ENCODE measurements around the gene BCL11B. TPM values are rescaled to one million over a fixed set of nuclear protein-coding genes. Genes with fewer than 3 reads are reported as not detected.

BCL11B gene
- total and polyA plus RNA-seq, 10 of the 15 experiments (the other 5 are each of a cell fraction or from before 2014, with no cell fraction given): 0.38 to 5.5 (median 1.3) TPM

- in situ Hi-C loops (cut with MboI) (loop anchor here (10.0 to 25.0 kb wide), 2 partner anchors 1128 to 1561 kb away; no protein-coding TSS in a partner anchor), intact Hi-C loops (cut with micrococcal nuclease; ENCODE audit: unreplicated experiment) (loop anchor here (10.0 kb wide), 2 partner anchors 1071 to 1551 kb away; no protein-coding TSS in a partner anchor)
- SMC1A ChIA-PET (ENCODE audit: uncharacterized antibody, unreplicated experiment): interaction anchor here (0.8 to 6.2 kb wide), 15 partner anchors 11 to 1126 kb away, joined by 3 to 63 read pairs (median 3); no protein-coding TSS in a partner anchor
- ATAC-seq (no peak), FAIRE-seq (no peak), DNase-seq (ENCODE audit: low read depth, low spot score) (no peak)
- Histone ChIP-seq H3K4me1 (ENCODE audit: control insufficient read depth, insufficient read depth, low read length) (no peaks in the 10 kb centered on the region), H3K9me3 (replicated peaks; ENCODE audit: control insufficient read depth, insufficient read depth, low read length) (no peaks in the 10 kb centered on the region), H3K27me3 (replicated peaks in 1 of 2; ENCODE audit: control insufficient read depth in 2 of 2, insufficient read depth in 2 of 2, low read length in 1 of 2) (peaks cover 10 to 13% of the 10 kb centered on the region in 2 experiments; a peak in 3 of 4 replicates), H4K20me1 (ENCODE audit: control insufficient read depth, insufficient read depth) (no peaks in the 10 kb centered on the region), H3K4me2 (ENCODE audit: control insufficient read depth, insufficient read depth) (no peak overlapping the region), H3K4me3 (no peak overlapping the region), H3K27ac (ENCODE audit: control insufficient read depth, insufficient read depth) (no peak overlapping the region), H3K9ac (ENCODE audit: control insufficient read depth, insufficient read depth, low read length) (no peak overlapping the region), H3K79me2 (ENCODE audit: control insufficient read depth, insufficient read depth, low read length) (no peaks in the 10 kb centered on the region), H2AFZ (ENCODE audit: control insufficient read depth, low read depth, low read length) (no peak overlapping the region), H3K36me3 (ENCODE audit: control insufficient read depth in 2 of 2, insufficient read depth in 2 of 2, low read length in 1 of 2) (no peaks in the 10 kb centered on the region)
- CTCF ChIA-PET: interaction anchor here (0.8 to 8.4 kb wide), 18 partner anchors 11 to 1965 kb away, joined by 3 to 83 read pairs (median 5); no protein-coding TSS in a partner anchor
- POLR2A ChIA-PET: no interaction called here
- RAD21 ChIA-PET (ENCODE audit: unreplicated experiment): interaction anchor here (0.9 to 10.2 kb wide), 9 partner anchors 10 to 1128 kb away, joined by 3 to 91 read pairs (median 4); no protein-coding TSS in a partner anchor
- BruUV-seq (replicated peaks): no TSS peak
- WGBS (ENCODE audit: insufficient coverage, insufficient replicate concordance, low lambda C conversion rate, missing lambda C conversion rate): 47% methylated on average over 10 of the region's 10 CpGs
- TF ChIP-seq FOS (IDR thresholded peaks at IDR 0.05; ENCODE audit: borderline replicate concordance, extremely low read depth, insufficient read length): no peak
- TF ChIP-seq, protein P1, sequence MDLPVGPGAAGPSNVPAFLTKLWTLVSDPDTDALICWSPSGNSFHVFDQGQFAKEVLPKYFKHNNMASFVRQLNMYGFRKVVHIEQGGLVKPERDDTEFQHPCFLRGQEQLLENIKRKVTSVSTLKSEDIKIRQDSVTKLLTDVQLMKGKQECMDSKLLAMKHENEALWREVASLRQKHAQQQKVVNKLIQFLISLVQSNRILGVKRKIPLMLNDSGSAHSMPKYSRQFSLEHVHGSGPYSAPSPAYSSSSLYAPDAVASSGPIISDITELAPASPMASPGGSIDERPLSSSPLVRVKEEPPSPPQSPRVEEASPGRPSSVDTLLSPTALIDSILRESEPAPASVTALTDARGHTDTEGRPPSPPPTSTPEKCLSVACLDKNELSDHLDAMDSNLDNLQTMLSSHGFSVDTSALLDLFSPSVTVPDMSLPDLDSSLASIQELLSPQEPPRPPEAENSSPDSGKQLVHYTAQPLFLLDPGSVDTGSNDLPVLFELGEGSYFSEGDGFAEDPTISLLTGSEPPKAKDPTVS (IDR thresholded peaks at IDR 0.05; ENCODE audit: low read depth, low read length): no peak
- no peak for TF ChIP-seq STAT3 (IDR thresholded peaks at IDR 0.05; ENCODE audit: low read depth, low read length)
- TF ChIP-seq, protein P2, sequence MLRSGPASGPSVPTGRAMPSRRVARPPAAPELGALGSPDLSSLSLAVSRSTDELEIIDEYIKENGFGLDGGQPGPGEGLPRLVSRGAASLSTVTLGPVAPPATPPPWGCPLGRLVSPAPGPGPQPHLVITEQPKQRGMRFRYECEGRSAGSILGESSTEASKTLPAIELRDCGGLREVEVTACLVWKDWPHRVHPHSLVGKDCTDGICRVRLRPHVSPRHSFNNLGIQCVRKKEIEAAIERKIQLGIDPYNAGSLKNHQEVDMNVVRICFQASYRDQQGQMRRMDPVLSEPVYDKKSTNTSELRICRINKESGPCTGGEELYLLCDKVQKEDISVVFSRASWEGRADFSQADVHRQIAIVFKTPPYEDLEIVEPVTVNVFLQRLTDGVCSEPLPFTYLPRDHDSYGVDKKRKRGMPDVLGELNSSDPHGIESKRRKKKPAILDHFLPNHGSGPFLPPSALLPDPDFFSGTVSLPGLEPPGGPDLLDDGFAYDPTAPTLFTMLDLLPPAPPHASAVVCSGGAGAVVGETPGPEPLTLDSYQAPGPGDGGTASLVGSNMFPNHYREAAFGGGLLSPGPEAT (IDR thresholded peaks at IDR 0.05; ENCODE audit: low read depth): no peak
- no peak for TF ChIP-seq ZNF274 (IDR thresholded peaks at IDR 0.05; ENCODE audit: insufficient read depth, insufficient read length)
- no peak for TF ChIP-seq HCFC1 (IDR thresholded peaks at IDR 0.05; ENCODE audit: low read length)
- TF ChIP-seq KDM1A (IDR thresholded peaks at IDR 0.05; ENCODE audit: borderline replicate concordance): no peak
- no peak for TF ChIP-seq ZNF687 (IDR thresholded peaks at IDR 0.05)
- TF ChIP-seq, protein P3, sequence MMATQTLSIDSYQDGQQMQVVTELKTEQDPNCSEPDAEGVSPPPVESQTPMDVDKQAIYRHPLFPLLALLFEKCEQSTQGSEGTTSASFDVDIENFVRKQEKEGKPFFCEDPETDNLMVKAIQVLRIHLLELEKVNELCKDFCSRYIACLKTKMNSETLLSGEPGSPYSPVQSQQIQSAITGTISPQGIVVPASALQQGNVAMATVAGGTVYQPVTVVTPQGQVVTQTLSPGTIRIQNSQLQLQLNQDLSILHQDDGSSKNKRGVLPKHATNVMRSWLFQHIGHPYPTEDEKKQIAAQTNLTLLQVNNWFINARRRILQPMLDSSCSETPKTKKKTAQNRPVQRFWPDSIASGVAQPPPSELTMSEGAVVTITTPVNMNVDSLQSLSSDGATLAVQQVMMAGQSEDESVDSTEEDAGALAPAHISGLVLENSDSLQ (IDR thresholded peaks at IDR 0.05): no peak
- TF ChIP-seq, protein P4, sequence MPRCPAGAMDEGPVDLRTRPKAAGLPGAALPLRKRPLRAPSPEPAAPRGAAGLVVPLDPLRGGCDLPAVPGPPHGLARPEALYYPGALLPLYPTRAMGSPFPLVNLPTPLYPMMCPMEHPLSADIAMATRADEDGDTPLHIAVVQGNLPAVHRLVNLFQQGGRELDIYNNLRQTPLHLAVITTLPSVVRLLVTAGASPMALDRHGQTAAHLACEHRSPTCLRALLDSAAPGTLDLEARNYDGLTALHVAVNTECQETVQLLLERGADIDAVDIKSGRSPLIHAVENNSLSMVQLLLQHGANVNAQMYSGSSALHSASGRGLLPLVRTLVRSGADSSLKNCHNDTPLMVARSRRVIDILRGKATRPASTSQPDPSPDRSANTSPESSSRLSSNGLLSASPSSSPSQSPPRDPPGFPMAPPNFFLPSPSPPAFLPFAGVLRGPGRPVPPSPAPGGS (IDR thresholded peaks at IDR 0.05; ENCODE audit: borderline replicate concordance, insufficient read depth, low read depth, low read length, poor library complexity, severe bottlenecking): no peak
- TF ChIP-seq TCF12 (IDR thresholded peaks at IDR 0.05; ENCODE audit: low read depth, low read length): no peak
These were observed 6.4 kb downstream of the BCL11B start for GRCh38 chr14:99265571-99265970.
